Smooth muscle cell (in vitro differentiated cells): ENCODE results near the gene PLXDC2. TPM values are rescaled to one million over a fixed set of nuclear protein-coding genes. Genes with fewer than 3 reads are reported as not detected.

Experiments used
- DNase-seq: peaks from one replicate; lab custom pipeline; 2025; ENCODE audit not compliant: unreplicated experiment; lab: John Stamatoyannopoulos, UW
- H2AFZ ChIP-seq: fragments of 200-600 bp; sonication (generic); 2 replicates; pipeline ENCODE4 v1.6.0; 2016; ENCODE audit warnings: antibody characterized with exemption, low read depth, mild to moderate bottlenecking
- H3F3A ChIP-seq: fragments of 200-600 bp; sonication (generic); 2 replicates; pipeline ENCODE4 v1.6.0; 2017; ENCODE audit warnings: antibody characterized with exemption, low read depth
- H3K27ac ChIP-seq: fragments of 200-600 bp; sonication (generic); 2 replicates; pipeline ENCODE4 v1.5.1; 2016; ENCODE audit warnings: low read depth, mild to moderate bottlenecking
- H3K27me3 ChIP-seq: fragments of 200-600 bp; sonication (generic); 2 replicates; pipeline ENCODE4 v1.6.1; 2016; ENCODE audit warnings: low read depth, mild to moderate bottlenecking
- H3K36me3 ChIP-seq: fragments of 200-600 bp; sonication (generic); 2 replicates; pipeline ENCODE4 v1.5.1; 2016; ENCODE audit warnings: low read depth
- H3K4me1 ChIP-seq: fragments of 200-600 bp; sonication (generic); 2 replicates; pipeline ENCODE4 v1.5.1; 2016; ENCODE audit warnings: low read depth
- H3K4me2 ChIP-seq: fragments of 200-600 bp; sonication (generic); 2 replicates; pipeline ENCODE4 v1.6.0; 2016; ENCODE audit warnings: mild to moderate bottlenecking
- H3K4me3 ChIP-seq: fragments of 200-600 bp; sonication (generic); 2 replicates; pipeline ENCODE4 v1.5.1; 2016; ENCODE audit warnings: mild to moderate bottlenecking
- H3K79me2 ChIP-seq: fragments of 200-600 bp; sonication (generic); 2 replicates; pipeline ENCODE4 v1.6.0; 2016; ENCODE audit warnings: low read depth, mild to moderate bottlenecking
- H3K9ac ChIP-seq: fragments of 200-600 bp; sonication (generic); 2 replicates; pipeline ENCODE4 v1.6.0; 2016; ENCODE audit warnings: low read depth
- H3K9me3 ChIP-seq: fragments of 200-600 bp; sonication (generic); replicated peaks from 2 replicates; pipeline ENCODE4 v1.5.1; 2016; ENCODE audit warnings: low read depth
- H4K20me1 ChIP-seq: fragments of 200-600 bp; sonication (generic); 2 replicates; pipeline ENCODE4 v1.6.0; 2016; ENCODE audit warnings: low read depth
- CTCF ChIP-seq: fragments of 200-600 bp; sonication (generic); IDR thresholded peaks from 2 replicates; pipeline ENCODE4 v1.5.1; 2017; ENCODE audit warnings: borderline replicate concordance, mild to moderate bottlenecking, antibody characterized with exemption; ENCODE audit not compliant: insufficient read depth, poor library complexity, severe bottlenecking
- WGBS: methylation state at CpG from one replicate; pipeline ENCODE4 v1.1.7; 2016; ENCODE audit warnings: low lambda C conversion rate; 5-methylcytosine and 5-hydroxymethylcytosine counted together
- polyA plus RNA-seq: library from polyadenylated mRNA; unstranded; fragments of >200 nt; fragmentation: Nextera tagmentation; extraction: Ambion mirVana; gene quantifications from 2 replicates; pipeline ENCODE4 v1.2.1, GENCODE V29; 2016
- total RNA-seq: library from RNA; depleted of rRNA; stranded (reverse); fragments of >200 nt; gene quantifications from 2 replicates; pipeline ENCODE4 v1.2.3, GENCODE V29; 2014

Gene PLXDC2
- total and polyA plus RNA-seq, 2 experiments from 2014 or later: 7.3 to 24.9 TPM

- Histone ChIP-seq H3K79me2 (peaks cover 7% of the 10 kb centered on the region), H3K4me3 (no peak overlapping the region), H2AFZ (no peak overlapping the region), H3K9ac (no peak overlapping the region), H3K27ac (no peak overlapping the region), H3K27me3 (no peaks in the 10 kb centered on the region), H3K9me3 (no peaks in the 10 kb centered on the region), H3K4me2 (no peak overlapping the region), H3K4me1 (peaks cover 18% of the 10 kb centered on the region), H4K20me1 (no peaks in the 10 kb centered on the region), H3K36me3 (no peaks in the 10 kb centered on the region), H3F3A (no peaks in the 10 kb centered on the region)
- no peak for TF ChIP-seq CTCF
- WGBS: 92% methylated on average over 2 of the region's 2 CpGs
- no peak for DNase-seq
Measured at GRCh38 chr10:19835952-19836351, 19.7 kb downstream of the PLXDC2 start.

GRCh38 chr10:19839090-19839489 is 22.9 kb downstream of the PLXDC2 start:
- Histone ChIP-seq H3K27ac (no peak overlapping the region), H4K20me1 (no peaks in the 10 kb centered on the region), H3K4me2 (no peak overlapping the region), H3K36me3 (no peaks in the 10 kb centered on the region), H3K9me3 (no peaks in the 10 kb centered on the region), H2AFZ (no peak overlapping the region), H3K4me3 (no peak overlapping the region), H3K79me2 (no peaks in the 10 kb centered on the region), H3K4me1 (peaks cover 17% of the 10 kb centered on the region), H3F3A (no peaks in the 10 kb centered on the region), H3K27me3 (no peaks in the 10 kb centered on the region), H3K9ac (no peak overlapping the region)
- WGBS: 90% methylated on average over 3 of the region's 3 CpGs
- no peak for DNase-seq
- no peak for TF ChIP-seq CTCF

GRCh38 chr10:19839552-19839951 is 23.3 kb downstream of the PLXDC2 start:
- peaks cover 18% of the 10 kb centered on the region for H3K4me1 ChIP-seq
- H3K4me2 ChIP-seq: no peak overlapping the region
- H4K20me1 ChIP-seq: no peaks in the 10 kb centered on the region
- no peaks in the 10 kb centered on the region for H3K9me3 ChIP-seq
- no peaks in the 10 kb centered on the region for H3K36me3 ChIP-seq
- DNase-seq: no peak
- no peaks in the 10 kb centered on the region for H3K79me2 ChIP-seq
- H3K4me3 ChIP-seq: no peak overlapping the region
- TF ChIP-seq CTCF: no peak
- 73% methylated on average over 4 of the region's 4 CpGs for WGBS
- H3K27me3 ChIP-seq: no peaks in the 10 kb centered on the region
- H3K9ac ChIP-seq: no peak overlapping the region
- no peak overlapping the region for H2AFZ ChIP-seq
- H3F3A ChIP-seq: no peaks in the 10 kb centered on the region
- no peak overlapping the region for H3K27ac ChIP-seq

- Histone ChIP-seq H3K79me2 (no peaks in the 10 kb centered on the region), H3K27ac (no peak overlapping the region), H3K4me2 (no peak overlapping the region), H3K27me3 (no peaks in the 10 kb centered on the region), H4K20me1 (no peaks in the 10 kb centered on the region), H3K9me3 (no peaks in the 10 kb centered on the region), H3K4me3 (no peak overlapping the region), H3K4me1 (peaks cover 18% of the 10 kb centered on the region), H3F3A (no peaks in the 10 kb centered on the region), H3K9ac (no peak overlapping the region), H2AFZ (no peak overlapping the region), H3K36me3 (no peaks in the 10 kb centered on the region)
- no peak for TF ChIP-seq CTCF
- 98% methylated on average over 3 of the region's 3 CpGs for WGBS
- DNase-seq: no peak
Measured at GRCh38 chr10:19840776-19841175, 24.5 kb downstream of the PLXDC2 start.
